ENCODE data around the gene ATG9A. TPM values are rescaled to one million over a fixed set of nuclear protein-coding genes. Genes with fewer than 3 reads are reported as not detected.
"Not testable (repeated sequence)": the region's sequence is repeated elsewhere in the genome, so short reads cannot be mapped to it uniquely, and the experiment has no call there.

The ATG9A gene
- total and polyA plus RNA-seq, 5 experiments from 2014 or later: 17.7 to 53.5 (median 27.9) TPM

DNA sequence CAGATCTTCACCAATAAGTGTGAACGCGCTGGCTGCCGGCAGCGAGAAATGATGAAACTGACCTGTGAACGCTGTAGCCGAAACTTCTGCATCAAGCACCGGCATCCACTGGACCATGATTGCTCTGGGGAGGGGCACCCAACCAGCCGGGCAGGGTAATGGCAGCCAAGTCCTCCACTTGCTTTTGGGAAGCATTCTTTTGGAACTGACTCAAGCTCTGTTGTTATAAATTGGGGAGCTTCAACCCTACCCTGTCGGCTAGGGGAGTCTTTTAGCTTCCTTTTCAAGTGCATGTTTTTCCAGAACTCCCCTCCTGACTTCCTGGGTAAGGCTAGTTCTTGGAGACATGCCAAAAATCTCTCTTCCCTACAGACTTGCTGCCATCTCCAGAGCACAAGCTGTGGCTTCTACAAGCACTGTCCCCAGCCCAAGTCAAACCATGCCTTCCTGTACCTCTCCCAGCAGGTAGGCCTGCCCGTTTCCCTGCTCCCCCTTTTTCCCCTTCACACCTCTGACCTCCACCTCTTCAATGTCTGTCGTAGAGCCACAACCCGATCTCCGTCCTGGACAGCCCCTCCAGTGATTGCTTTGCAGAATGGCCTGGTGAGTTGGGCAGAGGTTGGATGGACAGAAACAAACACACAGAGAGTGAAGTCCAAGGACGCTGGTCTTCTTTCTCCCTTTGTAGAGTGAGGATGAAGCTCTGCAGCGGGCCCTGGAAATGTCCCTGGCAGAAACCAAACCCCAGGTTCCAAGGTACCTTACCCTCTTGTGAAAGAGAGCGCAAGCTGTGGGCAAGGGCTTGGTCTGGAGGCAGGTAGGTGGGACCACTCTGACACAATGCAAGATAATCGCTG lies 21.3 kb downstream of the ATG9A start:
- POLR2A ChIA-PET: interaction anchor here (0.6 to 23.9 kb wide), 9 partner anchors 9 to 47 kb away, joined by 3 to 674 read pairs (median 3); partner anchors contain the start of genes ABCB6, CNPPD1, GLB1L and NHEJ1
- Mint-ChIP-seq H3K9me3 (peaks cover 0 to 2% (median 0%) of the 10 kb centered on the region in 9 donors), H3K4me1 (peaks cover 18 to 58% (median 53%) of the 10 kb centered on the region in 4 donors), H3K36me3 (peaks cover 0 to 18% (median 3%) of the 10 kb centered on the region in 3 donors), H3K27ac (peak overlapping the region; percentile 6 to 100 (median 92)), H3K27me3 (no peaks in the 10 kb centered on the region), H3K4me3 (peak overlapping the region; percentile 16 to 96 (median 92))
- DNase-seq (peak in 1 of 10 donors; percentile 49), ATAC-seq (no peak)

DNA sequence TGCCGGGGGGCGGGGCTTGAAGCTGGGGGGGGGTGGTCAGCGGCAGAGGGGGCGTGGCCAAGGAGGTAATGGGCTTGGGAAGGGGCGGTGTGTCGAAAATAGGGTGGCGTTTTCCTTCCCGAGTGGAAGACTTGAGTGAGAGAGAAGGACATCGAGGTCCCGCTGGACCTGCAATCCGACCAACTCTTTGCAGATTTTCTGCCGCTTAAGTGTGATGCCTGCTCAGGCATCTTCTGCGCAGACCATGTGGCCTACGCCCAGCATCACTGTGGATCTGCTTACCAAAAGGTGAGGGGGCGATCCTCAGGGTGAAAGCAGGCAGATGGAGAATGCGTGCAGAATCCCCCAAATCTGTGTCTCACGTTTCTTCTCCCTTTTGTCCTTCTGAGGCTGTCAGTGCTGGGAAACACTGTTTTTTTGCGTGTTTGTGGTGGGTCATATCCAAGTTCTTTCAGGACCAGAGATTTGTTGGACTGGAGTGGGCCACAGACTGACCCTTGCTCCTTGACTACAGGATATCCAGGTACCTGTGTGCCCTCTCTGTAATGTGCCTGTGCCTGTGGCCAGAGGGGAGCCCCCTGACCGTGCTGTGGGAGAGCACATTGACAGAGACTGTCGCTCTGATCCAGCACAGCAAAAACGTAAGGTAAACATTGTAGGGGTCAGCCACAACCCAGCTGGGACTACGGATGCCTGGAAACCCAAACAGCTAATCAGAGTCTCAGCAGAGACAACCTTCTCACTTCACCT lies 22.1 kb downstream of the ATG9A start:
- peak overlapping the region; percentile 89 to 96 (median 92) for H3K4me3 Mint-ChIP-seq
- DNase-seq: peak in 1 of 10 donors; percentile 65
- H3K9me3 Mint-ChIP-seq: peaks cover 0 to 2% (median 0%) of the 10 kb centered on the region in 9 donors
- peaks cover 0 to 18% (median 3%) of the 10 kb centered on the region in 3 donors for H3K36me3 Mint-ChIP-seq
- POLR2A ChIA-PET: interaction anchor here (0.8 to 23.9 kb wide), 16 partner anchors 8 to 180 kb away, joined by 3 to 674 read pairs (median 12); partner anchors contain the start of genes ABCB6, ANKZF1, ATG9A and CNPPD1
- ATAC-seq: peak in 1 of 2 donors; percentile 1
- peak overlapping the region; percentile 79 to 100 (median 96) for H3K27ac Mint-ChIP-seq
- H3K4me1 Mint-ChIP-seq: peaks cover 18 to 58% (median 53%) of the 10 kb centered on the region in 4 donors
- H3K27me3 Mint-ChIP-seq: no peaks in the 10 kb centered on the region

DNA sequence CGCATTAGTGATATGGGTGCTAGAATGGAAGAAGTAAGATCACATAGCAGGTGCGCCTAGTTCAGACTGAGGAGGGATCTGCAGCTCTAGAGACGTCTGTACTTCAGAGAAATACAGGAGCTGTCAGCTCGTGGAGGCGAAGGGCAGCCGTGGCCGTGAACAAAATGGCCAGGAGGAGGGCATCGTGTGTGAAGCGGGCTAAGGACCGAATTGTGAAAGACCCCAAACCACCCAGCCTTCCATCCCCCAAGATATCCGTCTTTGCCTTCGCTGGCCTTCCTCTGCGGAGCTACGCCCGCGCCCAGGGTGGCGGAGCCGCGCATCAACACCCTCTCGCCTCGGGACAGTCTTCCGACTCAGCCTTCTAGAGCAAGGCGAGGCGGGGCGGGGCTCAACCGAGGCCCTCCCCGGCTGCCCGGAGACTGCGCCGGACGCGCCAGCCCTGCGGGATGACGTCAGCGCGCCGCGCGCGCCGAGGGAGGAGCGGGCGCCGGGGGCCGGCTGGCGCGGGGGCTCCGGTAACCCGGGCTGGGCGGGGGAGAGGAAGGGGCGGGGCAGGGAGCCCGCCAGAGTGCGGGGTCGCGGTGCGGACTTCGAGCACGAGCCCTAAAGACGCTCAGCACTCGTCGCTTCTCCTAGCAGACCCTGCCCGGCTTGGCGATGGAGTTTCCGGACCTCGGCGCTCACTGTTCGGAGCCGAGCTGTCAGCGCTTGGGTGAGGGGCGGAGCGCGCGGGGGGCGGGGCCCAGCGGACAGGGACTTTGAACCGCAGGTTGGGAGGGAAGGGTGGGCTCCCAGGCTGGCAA lies 22.9 kb downstream of the ATG9A start, which contains the start of gene ZFAND2B:
Gene ZFAND2B (plus strand): TSS at position 455 of the 806 bp plus-strand sequence. CDS start 206 bp downstream, at position 661.
- DNase-seq (peak; percentile 91 to 98 (median 96)), ATAC-seq (peak; percentile 94)
- no peaks in the 10 kb centered on the region for H3K27me3 Mint-ChIP-seq
- peaks cover 0 to 2% (median 0%) of the 10 kb centered on the region in 9 donors for H3K9me3 Mint-ChIP-seq
- H3K36me3 Mint-ChIP-seq: peaks cover 0 to 18% (median 3%) of the 10 kb centered on the region in 3 donors
- POLR2A ChIA-PET: interaction anchor here (0.6 to 23.9 kb wide), 22 partner anchors 8 to 337 kb away, joined by 3 to 674 read pairs (median 10); partner anchors contain the start of genes ABCB6, ANKZF1, ATG9A and CNPPD1
- H3K27ac Mint-ChIP-seq: peak within 1 kb of the TSS; percentile 96 to 100 (median 97)
- H3K4me1 Mint-ChIP-seq: peaks cover 18 to 54% (median 52%) of the 10 kb centered on the region in 4 donors
- H3K4me3 Mint-ChIP-seq: peak within 1 kb of the TSS; percentile 89 to 96 (median 92)

DNA sequence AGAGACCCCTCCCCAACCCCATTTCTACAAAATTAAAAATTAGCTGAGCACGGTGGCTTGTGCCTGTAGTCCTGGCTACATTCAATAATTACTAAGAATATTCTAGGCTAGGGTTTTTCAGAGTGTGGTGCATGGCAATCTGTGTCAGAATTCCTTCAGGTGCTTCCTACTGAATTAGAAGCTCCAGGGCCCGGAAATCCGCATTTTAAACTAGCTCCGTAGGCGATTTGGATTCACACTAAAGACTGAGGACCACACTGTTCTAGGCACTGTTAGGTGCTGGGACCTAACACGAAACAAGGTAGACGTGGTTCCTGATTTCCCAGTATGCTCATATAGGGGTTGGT lies 23.5 kb downstream of the ATG9A start:
- POLR2A ChIA-PET: interaction anchor here (0.7 to 23.9 kb wide), 19 partner anchors 8 to 337 kb away, joined by 3 to 674 read pairs (median 11); partner anchors contain the start of genes ABCB6, ANKZF1, ATG9A and CNPPD1
- peaks cover 15 to 50% (median 49%) of the 10 kb centered on the region in 4 donors for H3K4me1 Mint-ChIP-seq
- no peaks in the 10 kb centered on the region for H3K27me3 Mint-ChIP-seq
- H3K36me3 Mint-ChIP-seq: peaks cover 0 to 18% (median 3%) of the 10 kb centered on the region in 3 donors
- peaks cover 0 to 3% (median 0%) of the 10 kb centered on the region in 9 donors for H3K9me3 Mint-ChIP-seq
- ATAC-seq: no peak
- H3K27ac Mint-ChIP-seq: peak overlapping the region; percentile 96 to 100 (median 97)
- H3K4me3 Mint-ChIP-seq: peak overlapping the region; percentile 89 to 96 (median 92)
- DNase-seq: no peak

DNA sequence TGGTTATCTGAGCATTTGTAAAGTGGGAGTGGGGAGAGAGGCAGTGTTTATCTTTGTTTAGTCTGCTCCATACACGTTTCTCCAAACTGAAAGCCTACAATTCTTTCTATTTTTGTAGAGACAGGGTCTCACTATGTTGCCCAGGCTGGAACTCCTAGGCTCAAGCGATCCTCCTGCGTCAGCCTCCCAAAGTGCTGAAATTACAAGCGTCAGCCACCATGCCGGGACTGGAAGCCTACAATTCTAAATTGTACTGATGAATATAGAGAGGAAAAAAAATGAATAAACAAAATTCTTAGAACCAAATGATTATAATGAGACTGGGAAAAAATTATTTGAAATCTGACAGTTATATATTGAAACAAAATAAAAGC lies 24.3 kb downstream of the ATG9A start:
- ATAC-seq (no peak), DNase-seq (peak in 1 of 10 donors; percentile 36)
- peaks cover 0 to 18% (median 3%) of the 10 kb centered on the region in 3 donors for H3K36me3 Mint-ChIP-seq
- peaks cover 0 to 7% (median 0%) of the 10 kb centered on the region in 9 donors for H3K9me3 Mint-ChIP-seq
- POLR2A ChIA-PET: interaction anchor here (0.6 to 23.9 kb wide), 5 partner anchors 13 to 843 kb away, joined by 3 to 674 read pairs (median 14); partner anchors contain the start of genes ANKZF1, ATG9A, CNPPD1 and RETREG2
- peaks cover 17 to 50% (median 50%) of the 10 kb centered on the region in 4 donors for H3K4me1 Mint-ChIP-seq
- H3K4me3 Mint-ChIP-seq: peak overlapping the region in 7 of 10 donors; percentile 8 to 93 (median 50)
- peak overlapping the region in 9 of 10 donors; percentile 57 to 100 (median 96) for H3K27ac Mint-ChIP-seq
- H3K27me3 Mint-ChIP-seq: no peaks in the 10 kb centered on the region

DNA sequence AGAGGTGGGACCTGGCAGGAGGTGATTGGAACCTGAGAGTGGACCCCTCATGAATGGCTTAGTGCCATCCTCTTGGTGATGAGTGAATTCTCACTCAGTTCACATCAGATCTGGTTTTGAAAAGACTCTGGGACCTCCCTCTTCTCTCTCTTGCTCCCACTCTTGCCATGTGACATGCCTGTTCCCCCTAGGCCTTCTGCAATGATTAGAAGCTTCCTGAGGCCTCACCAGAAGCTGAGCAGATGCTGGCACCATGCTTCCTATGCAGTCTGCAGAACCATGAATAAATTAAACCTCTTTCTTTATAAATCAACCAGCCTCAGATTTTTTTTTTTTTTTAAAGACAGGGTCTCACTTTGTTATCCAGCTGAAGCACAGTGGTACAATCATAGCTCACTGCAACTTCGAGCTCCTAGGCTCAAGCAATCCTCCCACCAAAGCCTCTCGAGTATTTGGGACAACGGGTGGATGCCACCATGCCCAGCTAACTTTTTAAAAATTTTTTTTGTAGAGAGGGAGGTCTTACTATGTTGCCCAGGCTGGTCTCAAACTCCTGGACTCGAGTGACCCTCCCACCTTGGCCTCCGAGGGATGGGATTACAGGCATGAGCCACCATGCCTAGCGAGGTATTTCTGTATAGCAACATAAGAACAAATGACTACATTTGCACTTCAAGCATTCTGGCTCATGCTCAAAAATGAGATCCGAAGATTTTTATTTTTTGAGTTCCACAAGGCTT lies 24.8 kb downstream of the ATG9A start:
- H3K4me3 Mint-ChIP-seq: peak overlapping the region in 1 of 10 donors; percentile 46
- peaks cover 13 to 48% (median 48%) of the 10 kb centered on the region in 4 donors for H3K4me1 Mint-ChIP-seq
- peaks cover 0 to under 1% (median 0%) of the 10 kb centered on the region in 5 donors for H3K27me3 Mint-ChIP-seq
- H3K27ac Mint-ChIP-seq: peak overlapping the region in 7 of 10 donors; percentile 66 to 100 (median 80)
- no peak for ATAC-seq
- POLR2A ChIA-PET: interaction anchor here (0.6 to 23.9 kb wide), 4 partner anchors 27 to 842 kb away, joined by 3 to 674 read pairs (median 5); partner anchors contain the start of genes CNPPD1, RETREG2, SLC23A3 and TUBA4B
- H3K36me3 Mint-ChIP-seq: peaks cover 0 to 17% (median 3%) of the 10 kb centered on the region in 3 donors
- H3K9me3 Mint-ChIP-seq: peaks cover 0 to 7% (median 0%) of the 10 kb centered on the region in 9 donors
- peak in 1 of 10 donors; percentile 43 for DNase-seq

DNA sequence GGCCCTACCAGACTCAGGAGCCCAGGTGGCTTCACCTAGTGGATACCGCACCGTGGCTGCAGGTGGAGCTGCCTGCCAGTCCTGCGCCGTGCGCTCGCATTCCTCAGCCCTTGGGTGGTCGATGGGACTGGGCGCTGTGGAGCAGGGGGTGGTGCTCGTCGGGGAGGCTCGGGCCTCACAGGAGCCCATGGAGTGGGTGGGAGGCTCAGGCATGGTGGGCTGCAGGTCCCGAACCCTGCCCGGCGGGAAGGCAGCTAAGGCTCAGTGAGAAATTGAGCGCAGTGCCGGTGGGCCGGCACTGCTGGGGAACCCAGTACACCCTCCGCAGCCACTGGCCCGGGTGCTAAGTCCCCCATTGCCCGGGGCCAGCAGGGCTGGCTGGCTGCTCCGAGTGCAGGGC lies 28.1 kb downstream of the ATG9A start:
- H3K9me3 Mint-ChIP-seq, ATAC-seq, H3K36me3 Mint-ChIP-seq, DNase-seq, H3K27me3 Mint-ChIP-seq: not testable (repeated sequence)
- Mint-ChIP-seq H3K4me1 (peaks cover 16 to 36% (median 33%) of the 10 kb centered on the region in 4 donors), H3K4me3 (peak overlapping the region in 1 of 10 donors; percentile 94), H3K27ac (peak overlapping the region in 7 of 10 donors; percentile 85 to 98 (median 96))
- POLR2A ChIA-PET: interaction anchor here (1.0 to 23.9 kb wide), 4 partner anchors 24 to 53 kb away, joined by 3 to 674 read pairs (median 8); partner anchors contain the start of genes CNPPD1, RETREG2, SLC23A3 and TUBA4A

DNA sequence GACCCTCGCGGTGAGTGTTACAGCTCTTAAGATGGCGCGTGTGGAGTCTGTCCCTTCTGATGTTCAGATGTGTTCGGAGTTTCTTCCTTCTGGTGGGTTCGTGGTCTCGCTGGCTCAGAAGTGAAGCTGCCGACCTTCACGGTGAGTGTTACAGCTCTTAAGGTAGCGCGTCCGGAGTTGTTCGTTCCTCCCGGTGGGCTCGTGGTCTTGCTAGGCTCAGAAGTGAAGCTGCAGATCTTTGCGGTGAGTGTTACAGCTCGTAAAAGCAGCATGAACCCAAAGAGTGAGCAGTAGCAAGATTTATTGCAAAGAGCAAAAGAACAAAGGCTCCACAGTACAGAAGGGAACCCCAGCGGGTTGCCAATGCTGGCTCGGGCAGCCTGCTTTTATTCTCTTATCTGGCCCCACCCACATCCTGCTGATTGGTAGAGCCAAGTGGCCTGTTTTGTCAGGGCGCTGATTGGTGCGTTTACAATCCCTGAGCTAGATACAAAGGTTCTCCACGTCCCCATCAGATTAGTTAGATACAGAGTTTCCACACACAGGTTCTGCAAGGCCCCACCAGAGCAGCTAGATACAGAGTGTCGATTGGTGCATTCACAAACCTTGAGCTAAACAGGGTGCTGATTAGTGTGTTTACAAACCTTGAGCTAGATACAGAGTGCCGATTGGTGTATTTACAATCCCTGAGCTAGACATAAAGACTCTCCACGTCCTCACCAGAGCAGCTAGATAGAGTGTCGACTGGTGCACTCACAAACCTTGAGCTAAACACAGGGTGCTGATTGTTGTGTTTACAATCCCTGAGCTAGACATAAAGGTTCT lies 28.7 kb downstream of the ATG9A start:
- peak in 1 of 2 donors; percentile 36 for ATAC-seq
- POLR2A ChIA-PET: interaction anchor here (0.9 to 23.9 kb wide), 8 partner anchors 10 to 79 kb away, joined by 3 to 674 read pairs (median 3); partner anchors contain the start of genes CNPPD1, DNAJB2, RETREG2 and SLC23A3
- Mint-ChIP-seq H3K4me1 (peaks cover 12 to 32% (median 28%) of the 10 kb centered on the region in 4 donors), H3K27ac (peak overlapping the region; percentile 85 to 98 (median 94)), H3K4me3 (peak overlapping the region; percentile 77 to 95 (median 90))
- not testable (repeated sequence) for H3K36me3 Mint-ChIP-seq, H3K27me3 Mint-ChIP-seq, H3K9me3 Mint-ChIP-seq
- DNase-seq: peak in 8 of 10 donors; percentile 47 to 76 (median 58)

DNA sequence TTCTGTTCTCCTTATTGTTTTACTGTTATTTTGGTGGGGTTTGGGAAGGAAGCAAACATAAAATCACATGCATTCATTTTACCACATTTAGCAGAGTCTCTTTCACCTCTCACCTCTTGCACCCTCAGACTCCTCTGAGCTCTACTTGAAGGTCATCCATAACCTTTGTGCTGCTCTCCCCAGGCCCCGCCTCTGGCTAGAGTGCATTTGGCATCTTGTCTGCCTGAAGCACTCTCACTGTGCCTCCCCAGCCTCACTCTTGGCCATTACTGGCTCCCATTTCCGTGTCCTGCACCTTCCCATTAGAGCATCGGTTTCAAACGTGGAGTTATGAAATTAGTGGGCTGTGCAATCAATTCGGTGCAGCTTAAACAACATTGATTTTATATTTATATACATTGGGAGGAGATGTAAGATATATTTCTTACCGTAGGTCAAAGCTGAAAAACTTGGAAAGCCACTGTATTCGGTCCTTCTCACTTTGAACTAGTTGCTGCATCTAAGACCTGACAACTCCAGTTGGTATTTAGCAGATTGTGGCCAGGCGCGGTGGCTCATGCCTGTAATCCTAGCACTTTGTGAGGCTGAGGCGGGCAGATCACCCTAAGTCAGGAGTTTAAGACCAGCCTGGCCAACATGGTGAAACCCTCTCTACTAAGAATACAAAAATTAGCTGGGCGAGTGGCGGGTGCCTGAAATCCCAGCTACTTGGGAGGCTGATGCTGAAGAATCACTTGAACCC lies 29.8 kb downstream of the ATG9A start:
- no peak for ATAC-seq
- DNase-seq: no peak
- POLR2A ChIA-PET: interaction anchor here (0.5 to 23.9 kb wide), 10 partner anchors 8 to 124 kb away, joined by 3 to 674 read pairs (median 3); partner anchors contain the start of genes CNPPD1, DNAJB2, RETREG2 and SLC23A3
- peak overlapping the region; percentile 61 to 94 (median 86) for H3K4me3 Mint-ChIP-seq
- H3K4me1 Mint-ChIP-seq: peaks cover 12 to 30% (median 26%) of the 10 kb centered on the region in 4 donors
- H3K36me3 Mint-ChIP-seq: no peaks in the 10 kb centered on the region
- peaks cover 0 to 7% (median 0%) of the 10 kb centered on the region in 5 donors for H3K27me3 Mint-ChIP-seq
- H3K27ac Mint-ChIP-seq: peak overlapping the region; percentile 57 to 97 (median 80)
- peaks cover 0 to 7% (median 0%) of the 10 kb centered on the region in 9 donors for H3K9me3 Mint-ChIP-seq

Data from naive thymus-derived CD8-positive, alpha-beta T cell (primary cell).